Left lung (tissue), 10 donors: Measurements from ENCODE around the gene SLC6A17. TPM values are rescaled to one million over a fixed set of nuclear protein-coding genes. Genes with fewer than 3 reads are reported as not detected.
A peak's percentile ranks its signal among the peaks of the same experiment; 100 is the strongest.

ENCODE experiments used
- ATAC-seq: fragments of 200-7000 bp; cut with Tn5 transposase; one replicate; pipeline ENCODE4 v1.9.1; 2020; ENCODE audit warnings: moderate library complexity
- DNase-seq, 4 donors: peaks; one replicate each; pipeline ENCODE4 v3.0.0-alpha.2; 2013 to 2020
- H3K27ac ChIP-seq, 2 donors: fragments of 200-600 bp; sonication (generic) in 1 of 2; one replicate each; pipeline versions ENCODE4 v1.5.0 to v1.8.0; 2020 to 2021
- H3K27me3 ChIP-seq, 2 donors: fragments of 200-600 bp; sonication (generic) in 1 of 2; one replicate each; pipeline versions ENCODE4 v1.5.0 to v1.8.0; 2020 to 2021
- H3K36me3 ChIP-seq, 2 donors: fragments of 200-600 bp; sonication (generic) in 1 of 2; one replicate each; pipeline versions ENCODE4 v1.5.0 to v1.8.0; 2020 to 2021
- H3K4me1 ChIP-seq, 2 donors: fragments of 200-600 bp; one replicate each; pipeline ENCODE4 v1.8.0; 2021
- H3K4me3 ChIP-seq, 2 donors: fragments of 200-600 bp; sonication (generic) in 1 of 2; one replicate each; pipeline versions ENCODE4 v1.5.0 to v1.8.0; 2020 to 2021; ENCODE audit warnings: mild to moderate bottlenecking in 1 of 2
- H3K9me3 ChIP-seq, 2 donors: fragments of 200-600 bp; sonication (generic) in 1 of 2; one replicate each; pipeline versions ENCODE4 v1.5.0 to v1.8.0; 2020 to 2021
- intact Hi-C, 2 donors: fragments of 100-400 bp; cut with DNase I; formaldehyde crosslinking; loops; one replicate each; pipeline versions ENCODE4 v1.11.2 to v1.14.2; 2022
- polyA plus RNA-seq, 6 donors: library from polyadenylated mRNA; unstranded; fragments of 120-200 nt; gene quantifications; one replicate each; pipeline ENCODE4 v1.2.1, GENCODE V29; 2013; ENCODE audit not compliant: insufficient read length in 6 of 6
- total RNA-seq, 2 donors: library from RNA; stranded (reverse); fragmentation: NEBNext Ultra II Directional; extraction: Animal tissue kit (Norgen Biotek cat#: 25700); gene quantifications; one replicate each; pipeline ENCODE4 v1.2.1, GENCODE V29; 2021
- TF ChIP-seq, protein P1 (sequence below), 2 donors: fragments of 200-600 bp; sonication (generic) in 1 of 2; IDR thresholded peaks; one replicate each; pipeline versions ENCODE4 v1.5.0 to v1.8.0; 2021; ENCODE audit warnings: antibody characterized with exemption in 2 of 2
- donor health status: DM: no; HTN: yes; CAD: no.
- donor health status: DM: no; HTN: no; CAD: no.

Gene SLC6A17
- total and polyA plus RNA-seq, 8 donors, result 0.03 to 0.13 (median 0.04) TPM; not detected in 1

GRCh38 chr1:110155878-110156522 is 5.7 kb downstream of the SLC6A17 start:
- intact Hi-C loops, result no loop called here
- Histone ChIP-seq H3K27ac (no peak overlapping the region), H3K36me3 (no peaks in the 10 kb centered on the region), H3K27me3 (peaks cover 12 to 80% of the 10 kb centered on the region in 2 donors), H3K4me1 (peaks cover 0 to 3% of the 10 kb centered on the region in 2 donors), H3K4me3 (no peak overlapping the region), H3K9me3 (no peaks in the 10 kb centered on the region)
- DNase-seq (peak in 3 of 4 donors; percentile 56 to 75 (median 59)), ATAC-seq (peak; percentile 94)
- TF ChIP-seq, protein P1, sequence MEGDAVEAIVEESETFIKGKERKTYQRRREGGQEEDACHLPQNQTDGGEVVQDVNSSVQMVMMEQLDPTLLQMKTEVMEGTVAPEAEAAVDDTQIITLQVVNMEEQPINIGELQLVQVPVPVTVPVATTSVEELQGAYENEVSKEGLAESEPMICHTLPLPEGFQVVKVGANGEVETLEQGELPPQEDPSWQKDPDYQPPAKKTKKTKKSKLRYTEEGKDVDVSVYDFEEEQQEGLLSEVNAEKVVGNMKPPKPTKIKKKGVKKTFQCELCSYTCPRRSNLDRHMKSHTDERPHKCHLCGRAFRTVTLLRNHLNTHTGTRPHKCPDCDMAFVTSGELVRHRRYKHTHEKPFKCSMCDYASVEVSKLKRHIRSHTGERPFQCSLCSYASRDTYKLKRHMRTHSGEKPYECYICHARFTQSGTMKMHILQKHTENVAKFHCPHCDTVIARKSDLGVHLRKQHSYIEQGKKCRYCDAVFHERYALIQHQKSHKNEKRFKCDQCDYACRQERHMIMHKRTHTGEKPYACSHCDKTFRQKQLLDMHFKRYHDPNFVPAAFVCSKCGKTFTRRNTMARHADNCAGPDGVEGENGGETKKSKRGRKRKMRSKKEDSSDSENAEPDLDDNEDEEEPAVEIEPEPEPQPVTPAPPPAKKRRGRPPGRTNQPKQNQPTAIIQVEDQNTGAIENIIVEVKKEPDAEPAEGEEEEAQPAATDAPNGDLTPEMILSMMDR (IDR thresholded peaks at IDR 0.05), result no peak

GRCh38 chr1:110158261-110158660 is 8.0 kb downstream of the SLC6A17 start:
- no peak for ATAC-seq
- no peaks in the 10 kb centered on the region for H3K36me3 ChIP-seq
- H3K27me3 ChIP-seq, result peaks cover 4 to 69% of the 10 kb centered on the region in 2 donors

GRCh38 chr1:110159168-110159567 is 8.9 kb downstream of the SLC6A17 start:
- no peaks in the 10 kb centered on the region for H3K4me1 ChIP-seq
- peaks cover 4 to 62% of the 10 kb centered on the region in 2 donors for H3K27me3 ChIP-seq
- H3K9me3 ChIP-seq, result no peaks in the 10 kb centered on the region
- TF ChIP-seq, protein P1 (IDR thresholded peaks at IDR 0.05), result no peak
- no peaks in the 10 kb centered on the region for H3K36me3 ChIP-seq
- no peak for ATAC-seq
- no peak overlapping the region for H3K27ac ChIP-seq
- intact Hi-C loops, result no loop called here
- no peak overlapping the region for H3K4me3 ChIP-seq
- DNase-seq, result no peak

More at GRCh38 chr1:110158261-110158660, 8.0 kb downstream of the SLC6A17 start:
- H3K9me3 ChIP-seq, result no peaks in the 10 kb centered on the region
- TF ChIP-seq, protein P1 (IDR thresholded peaks at IDR 0.05), result no peak
- no peaks in the 10 kb centered on the region for H3K4me1 ChIP-seq
- H3K27ac ChIP-seq, result no peak overlapping the region
- intact Hi-C loops, result no loop called here
- H3K4me3 ChIP-seq, result no peak overlapping the region
- DNase-seq, result no peak

- intact Hi-C loops, result no loop called here
- H3K9me3 ChIP-seq, result no peaks in the 10 kb centered on the region
- no peaks in the 10 kb centered on the region for H3K36me3 ChIP-seq
- no peak for ATAC-seq
- peaks cover 4 to 47% of the 10 kb centered on the region in 2 donors for H3K27me3 ChIP-seq
- TF ChIP-seq, protein P1 (IDR thresholded peaks at IDR 0.05), result no peak
- no peak for DNase-seq
- H3K27ac ChIP-seq, result no peak overlapping the region
- H3K4me1 ChIP-seq, result no peaks in the 10 kb centered on the region
- H3K4me3 ChIP-seq, result no peak overlapping the region
Measured at GRCh38 chr1:110160538-110161100, 10.3 kb downstream of the SLC6A17 start.

- no peaks in the 10 kb centered on the region for H3K4me1 ChIP-seq
- H3K27ac ChIP-seq, result no peak overlapping the region
- H3K36me3 ChIP-seq, result no peaks in the 10 kb centered on the region
- DNase-seq, result no peak
- TF ChIP-seq, protein P1 (IDR thresholded peaks at IDR 0.05), result no peak
- H3K9me3 ChIP-seq, result no peaks in the 10 kb centered on the region
- ATAC-seq, result no peak
- H3K4me3 ChIP-seq, result no peak overlapping the region
- peaks cover 4 to 42% of the 10 kb centered on the region in 2 donors for H3K27me3 ChIP-seq
- intact Hi-C loops, result no loop called here
Measured at GRCh38 chr1:110161165-110161564, 10.9 kb downstream of the SLC6A17 start.
